HG03060 (cell line): ENCODE results near the gene RNF144B.
"Not testable (repeated sequence)": the region's sequence is repeated elsewhere in the genome, so short reads cannot be mapped to it uniquely, and the experiment has no call there.

Experiments used
- ATAC-seq: cut with Tn5 transposase; IDR thresholded peaks from one replicate; pipeline ENCODE4 v1.9.1; 2021; ENCODE audit warnings: low read depth, moderate number of reproducible peaks; ENCODE audit not compliant: unreplicated experiment

The RNF144B gene

DNA sequence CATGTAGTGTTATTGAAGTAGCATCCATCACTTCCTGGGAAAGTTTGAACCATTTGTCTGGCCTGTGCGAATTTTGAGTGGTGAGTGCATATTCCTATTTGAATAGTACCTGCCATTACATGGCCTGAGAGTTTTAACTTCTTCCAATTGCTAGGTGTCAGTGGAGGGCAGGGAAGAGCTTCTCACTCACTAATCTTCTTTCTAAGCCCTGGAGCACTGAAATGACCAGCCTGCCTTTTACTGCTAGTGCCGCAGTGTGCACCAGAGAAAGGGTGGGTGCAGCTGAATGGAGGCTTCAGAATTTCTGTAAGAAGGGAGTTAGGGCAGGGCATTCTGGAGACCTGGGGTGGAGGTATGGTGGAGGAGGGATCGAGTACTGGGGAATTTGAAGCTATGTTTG, 45.5 kb downstream of the RNF144B start:
- no peak for ATAC-seq

DNA sequence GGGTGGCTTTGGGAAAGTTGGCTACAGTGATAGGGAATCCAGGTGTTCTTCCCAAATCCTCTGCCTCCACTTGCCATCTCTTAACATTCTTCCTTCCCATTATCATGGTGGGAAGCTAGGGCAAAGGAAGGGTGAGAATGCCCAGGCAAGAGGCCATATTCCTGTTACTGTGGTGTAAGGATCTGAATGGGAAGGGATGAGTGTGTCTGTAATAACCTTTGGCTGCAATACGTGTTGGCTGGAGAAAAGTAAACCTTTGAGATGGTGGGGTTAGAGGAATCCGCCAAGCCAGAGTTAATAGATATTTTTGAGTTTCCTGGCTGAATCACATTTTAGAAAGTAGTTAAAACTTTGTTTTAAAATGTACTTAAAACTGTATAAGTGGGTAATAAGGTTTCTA, 45.9 kb downstream of the RNF144B start:
- no peak for ATAC-seq

DNA sequence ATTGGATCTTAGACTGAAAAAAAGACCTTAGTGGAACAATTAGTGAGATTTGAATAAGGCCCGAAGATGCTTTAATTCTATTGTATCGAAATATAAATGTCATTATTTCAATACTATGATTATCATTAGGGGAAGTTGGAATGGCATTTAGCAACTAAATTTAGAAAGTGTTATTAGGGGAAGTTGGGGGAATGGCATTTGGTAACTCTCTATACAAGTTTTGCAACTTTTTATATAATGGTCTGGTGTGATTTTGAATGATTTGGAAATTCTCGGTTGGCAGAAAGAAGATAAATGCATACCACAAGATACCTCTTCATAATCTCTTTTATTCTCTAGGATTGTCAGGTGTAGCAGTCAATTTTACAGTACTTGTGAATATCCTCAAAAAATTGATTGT, 49.2 kb downstream of the RNF144B start:
- no peak for ATAC-seq

DNA sequence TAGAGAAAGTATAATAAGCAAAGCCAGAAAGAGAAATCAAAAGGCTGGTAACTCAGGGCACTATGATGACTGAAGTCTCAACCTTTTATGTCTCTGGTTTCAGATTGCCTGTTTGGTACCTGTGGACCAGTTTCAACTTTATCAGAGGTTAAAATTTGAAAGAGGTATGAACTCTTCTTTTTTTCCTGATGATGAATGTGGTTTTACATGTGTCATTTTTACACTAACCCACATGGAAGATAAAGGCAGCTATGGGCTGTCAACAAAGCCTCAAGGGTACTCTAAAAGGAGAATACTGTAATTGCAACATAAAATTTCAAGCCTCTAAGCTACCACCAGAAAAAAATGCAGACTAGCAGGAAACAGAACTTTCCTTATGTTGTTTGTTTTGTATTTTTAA, 52.4 kb downstream of the RNF144B start:
- no peak for ATAC-seq

DNA sequence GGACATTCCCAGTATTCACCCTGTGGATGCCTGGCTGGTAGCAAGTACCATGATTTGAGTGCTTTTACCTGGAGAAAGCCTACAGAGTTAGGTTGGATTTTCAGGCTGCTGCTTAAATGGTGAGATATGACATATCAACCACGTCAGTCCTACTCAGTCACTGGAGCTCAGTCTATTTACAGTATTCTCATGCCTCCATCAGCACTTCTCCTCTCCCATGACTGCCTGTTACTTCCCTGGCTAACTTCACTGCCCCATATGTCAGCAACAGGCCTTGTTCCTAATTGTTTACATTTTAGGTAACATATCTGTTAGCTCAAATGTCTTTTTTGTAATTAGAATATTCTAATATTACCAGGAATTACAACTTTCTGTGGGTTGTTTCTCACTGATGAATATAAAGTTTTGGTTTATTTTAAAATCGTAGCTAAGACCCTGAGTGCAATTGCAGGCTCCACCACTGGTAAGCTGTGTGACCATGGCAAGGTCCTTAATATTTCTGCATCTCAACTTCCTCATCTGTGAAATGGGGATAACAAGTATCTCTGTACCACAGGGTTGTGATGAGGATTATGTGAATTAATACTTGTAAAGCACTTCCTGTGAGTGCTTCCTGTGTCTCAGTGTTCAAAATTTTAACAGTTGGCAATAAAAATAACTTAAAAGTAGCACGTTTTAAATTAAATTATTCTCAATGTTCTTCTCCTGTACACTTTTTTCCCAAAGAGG, 54.3 kb downstream of the RNF144B start:
- no peak for ATAC-seq

DNA sequence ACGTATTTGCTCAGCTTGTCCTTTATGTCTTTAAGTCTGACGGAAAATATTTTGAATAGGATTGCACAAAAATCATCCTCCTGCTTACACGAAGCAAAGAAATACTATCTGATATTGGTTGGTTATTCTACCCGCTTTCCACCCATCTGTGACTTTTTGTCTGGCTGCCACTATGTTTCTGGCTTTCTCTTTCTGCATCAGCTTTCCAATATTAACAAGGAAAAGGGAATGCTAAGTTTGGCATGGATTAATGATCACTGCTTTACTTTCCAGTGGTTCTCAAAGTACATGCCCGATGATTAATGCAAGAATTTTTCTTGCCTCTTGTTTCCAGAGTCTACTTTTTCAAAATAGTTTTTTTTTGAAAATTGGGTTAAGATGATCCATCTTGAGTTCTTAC, 57.0 kb downstream of the RNF144B start:
- no peak for ATAC-seq

DNA sequence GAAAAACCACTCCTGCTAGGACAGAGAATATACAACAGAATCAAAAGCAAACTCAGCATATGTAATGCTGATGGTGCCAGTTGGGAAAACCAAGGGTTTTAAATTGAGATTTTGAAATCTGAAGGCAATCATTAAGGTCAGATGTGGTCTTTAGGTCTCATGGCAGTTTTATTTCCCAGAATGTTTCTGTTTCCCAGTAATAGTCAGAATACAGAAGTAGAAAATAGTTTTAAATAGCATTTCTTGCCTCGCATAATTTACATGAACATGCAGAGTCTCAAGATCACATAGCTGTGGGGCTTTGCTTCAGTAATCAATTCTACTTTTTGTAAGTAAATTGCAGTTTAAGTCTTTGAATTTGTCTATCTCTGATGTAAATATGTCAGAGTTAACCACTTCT, 58.1 kb downstream of the RNF144B start:
- ATAC-seq: no peak

DNA sequence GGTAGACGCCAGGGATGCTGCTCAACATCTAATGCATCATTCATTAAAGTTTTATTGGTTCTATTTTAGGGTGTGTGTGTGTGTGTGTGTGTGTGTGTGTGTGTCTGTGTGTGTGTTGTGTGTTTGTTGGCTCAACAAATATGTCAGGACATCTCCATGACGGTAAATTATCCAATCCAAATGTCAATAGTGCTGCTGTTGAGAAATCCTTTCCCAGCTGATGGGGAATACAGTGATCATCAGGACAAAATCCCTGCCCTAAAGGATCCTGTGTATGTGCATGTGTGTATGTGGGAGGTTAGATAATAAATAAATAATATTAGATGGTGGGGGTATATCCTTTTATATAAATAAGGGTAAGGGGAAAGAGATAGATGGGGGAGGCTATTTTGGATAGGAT, 59.6 kb downstream of the RNF144B start:
- ATAC-seq: no peak

DNA sequence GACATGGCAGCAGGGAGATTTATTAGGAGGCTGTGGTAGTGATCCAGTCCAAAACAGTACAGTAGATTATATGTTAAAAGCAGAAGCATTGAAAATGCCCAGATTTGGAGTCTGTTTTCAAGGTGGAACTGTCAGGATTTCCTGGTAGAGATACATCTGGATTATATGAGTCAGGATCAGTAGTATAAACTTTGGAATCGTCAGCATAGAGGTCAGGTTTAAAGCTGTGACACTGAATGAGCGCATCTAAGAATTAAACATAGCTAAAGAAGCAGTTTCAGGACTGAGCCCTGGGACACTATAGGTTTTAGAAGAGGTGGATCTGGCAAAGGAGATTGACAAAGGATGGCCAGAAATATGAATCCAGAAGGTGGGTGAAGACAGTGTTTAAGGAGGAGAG, 60.4 kb downstream of the RNF144B start:
- ATAC-seq: no peak

DNA sequence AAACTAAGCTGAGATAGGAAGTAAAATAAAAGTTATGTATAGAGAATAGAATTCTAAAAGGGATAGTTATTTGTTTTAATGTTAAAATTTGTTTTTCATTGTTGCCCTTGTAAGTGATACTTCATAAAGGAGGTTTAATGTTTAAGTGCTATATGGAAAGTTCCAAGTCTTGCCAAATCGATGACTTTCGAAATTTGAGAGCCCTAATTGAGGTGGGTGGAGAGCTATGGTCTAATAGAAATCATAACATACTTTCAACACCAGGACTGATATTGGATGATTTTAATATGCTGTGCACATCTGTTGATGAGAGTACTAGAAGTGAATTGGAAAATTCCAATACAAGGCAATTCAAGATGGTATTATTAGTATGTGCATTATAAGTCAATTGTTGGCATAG, 64.6 kb downstream of the RNF144B start:
- no peak for ATAC-seq

DNA sequence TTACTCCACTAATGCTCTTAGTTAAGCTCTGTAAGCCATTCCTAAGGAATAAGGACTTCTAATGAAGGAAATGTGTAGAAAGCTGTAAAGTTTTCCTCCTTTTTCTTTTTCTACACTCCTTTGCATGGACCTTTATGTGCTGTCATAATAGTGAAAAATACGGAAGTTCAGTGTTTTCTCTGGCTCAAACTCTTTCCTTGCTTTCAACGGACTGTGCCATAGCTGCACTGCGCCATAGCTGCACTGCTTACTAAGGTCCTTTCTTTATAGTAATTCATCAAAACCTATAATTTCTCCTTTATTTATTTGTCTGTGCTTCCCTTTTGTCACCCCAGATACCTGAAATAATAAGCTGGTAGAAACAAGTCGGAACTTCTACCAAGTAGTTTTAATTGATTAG, 67.3 kb downstream of the RNF144B start:
- ATAC-seq: no peak

DNA sequence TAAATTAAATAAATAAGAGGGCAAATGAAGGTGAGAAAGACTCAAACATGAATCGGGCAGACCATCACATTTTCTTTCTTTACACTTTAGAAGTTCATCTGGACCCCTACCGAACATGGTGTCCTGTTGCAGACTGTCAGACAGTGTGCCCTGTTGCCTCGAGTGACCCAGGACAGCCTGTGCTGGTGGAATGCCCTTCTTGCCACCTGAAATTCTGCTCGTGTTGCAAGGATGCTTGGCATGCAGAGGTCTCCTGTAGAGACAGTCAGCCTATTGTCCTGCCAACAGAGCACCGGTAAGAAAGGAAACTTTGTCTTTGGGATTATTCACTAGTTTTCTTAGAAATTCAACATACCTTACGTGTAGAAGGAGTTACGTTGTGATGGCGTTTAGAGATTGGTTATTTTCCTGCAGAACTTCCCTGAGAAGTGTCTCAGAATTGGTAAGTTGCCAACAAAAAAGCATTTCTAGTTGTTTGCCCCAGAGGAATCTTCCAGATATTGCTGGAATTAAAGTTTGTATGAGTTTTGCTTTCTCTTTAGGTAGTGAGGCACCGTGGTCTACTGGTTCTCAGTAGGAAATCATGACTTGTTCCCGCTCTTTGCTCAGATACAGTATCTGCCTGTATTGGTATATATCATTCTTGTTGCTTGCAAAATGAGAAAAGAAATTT, 70.1 kb downstream of the RNF144B start:
- ATAC-seq: no peak

DNA sequence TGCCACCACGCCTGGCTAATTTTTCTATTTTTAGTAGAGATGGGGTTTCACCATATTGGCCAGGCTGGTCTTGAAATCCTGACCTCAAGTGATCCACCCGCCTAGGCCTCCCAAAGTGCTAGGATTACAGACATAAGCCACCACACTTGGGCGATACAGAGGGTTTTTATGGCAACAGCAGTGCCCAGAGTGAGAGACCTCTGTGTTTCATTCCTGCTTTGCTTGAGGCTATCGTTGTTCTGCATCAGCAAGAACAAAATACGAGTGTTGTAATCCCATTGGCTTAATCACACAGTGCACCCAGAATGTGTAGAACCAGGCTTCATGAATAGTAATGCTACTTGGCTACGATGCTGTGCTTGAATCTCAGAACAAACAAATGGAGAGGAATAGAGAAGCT, 70.9 kb downstream of the RNF144B start:
- not testable (repeated sequence) for ATAC-seq

DNA sequence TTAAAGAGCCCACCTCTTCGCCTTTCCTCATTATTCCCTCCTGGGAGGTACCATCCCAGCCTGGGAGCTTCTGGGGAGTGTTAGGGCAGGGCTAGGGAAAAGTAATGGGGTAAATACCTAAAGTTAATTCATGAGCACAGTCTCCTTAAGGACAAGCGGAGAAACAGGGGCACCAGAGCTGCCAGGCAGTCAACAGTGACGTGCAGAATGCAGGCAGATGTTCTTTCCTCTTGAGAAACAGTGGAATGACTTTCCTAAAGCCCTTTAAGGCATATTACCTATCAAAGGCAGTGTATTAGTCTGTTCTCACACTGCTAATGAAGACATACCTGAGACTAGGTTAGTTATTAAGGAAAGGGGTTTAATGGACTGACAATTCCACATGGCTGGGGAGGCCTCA, 76.3 kb downstream of the RNF144B start:
- no peak for ATAC-seq

DNA sequence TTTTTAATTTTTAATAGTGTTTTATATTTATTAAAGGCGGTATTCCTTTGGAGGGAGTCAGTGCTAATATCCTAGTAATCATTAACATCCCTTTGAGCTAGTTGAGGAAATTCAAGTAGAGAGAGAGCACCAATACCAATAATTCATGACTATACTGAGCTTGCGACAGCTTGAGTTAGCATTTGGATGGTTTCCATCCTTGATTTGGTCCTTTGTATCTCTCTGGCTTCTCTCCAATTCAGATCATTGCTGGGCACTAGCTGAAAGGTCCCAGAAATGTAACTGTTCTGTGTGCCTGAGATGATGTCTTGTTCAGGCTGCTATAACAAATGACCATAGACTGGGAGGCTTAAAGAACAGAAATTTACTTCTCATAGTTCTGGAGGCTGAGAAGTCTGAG, 77.0 kb downstream of the RNF144B start:
- no peak for ATAC-seq

DNA sequence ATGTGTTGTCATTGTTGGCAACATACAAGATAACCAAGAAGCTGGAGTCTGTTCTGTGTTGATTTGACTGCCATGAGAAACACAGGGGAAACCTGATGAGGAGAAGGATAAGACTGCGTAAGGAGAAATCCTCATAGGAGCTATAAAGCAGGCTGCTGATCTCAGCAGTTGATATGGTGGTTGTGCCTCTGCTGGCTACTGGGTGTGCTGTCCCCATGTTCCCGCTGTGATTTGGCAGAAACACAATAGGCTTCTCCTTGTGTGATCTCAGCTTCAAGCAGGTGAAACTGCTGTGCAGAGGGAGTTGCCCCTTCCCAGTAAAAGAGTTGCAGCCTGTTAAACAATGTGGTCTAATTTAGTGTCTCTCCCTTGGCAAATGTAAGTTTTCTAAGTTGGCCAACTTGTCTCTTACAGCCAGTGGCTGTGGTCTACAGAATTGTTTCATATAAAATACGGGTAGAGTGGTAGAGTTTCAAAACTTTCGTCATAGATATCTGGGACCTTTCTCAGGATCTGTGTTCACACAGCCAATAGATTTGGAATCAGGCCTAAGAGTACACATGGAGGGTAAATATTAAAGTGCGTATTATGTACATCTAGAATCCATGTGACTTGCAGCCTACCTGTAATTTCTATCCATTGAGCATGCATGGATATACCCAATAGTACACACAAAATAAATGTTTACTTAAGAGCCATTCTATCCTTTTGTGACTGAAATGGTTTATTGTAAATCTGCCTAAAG, 78.4 kb downstream of the RNF144B start:
- no peak for ATAC-seq

DNA sequence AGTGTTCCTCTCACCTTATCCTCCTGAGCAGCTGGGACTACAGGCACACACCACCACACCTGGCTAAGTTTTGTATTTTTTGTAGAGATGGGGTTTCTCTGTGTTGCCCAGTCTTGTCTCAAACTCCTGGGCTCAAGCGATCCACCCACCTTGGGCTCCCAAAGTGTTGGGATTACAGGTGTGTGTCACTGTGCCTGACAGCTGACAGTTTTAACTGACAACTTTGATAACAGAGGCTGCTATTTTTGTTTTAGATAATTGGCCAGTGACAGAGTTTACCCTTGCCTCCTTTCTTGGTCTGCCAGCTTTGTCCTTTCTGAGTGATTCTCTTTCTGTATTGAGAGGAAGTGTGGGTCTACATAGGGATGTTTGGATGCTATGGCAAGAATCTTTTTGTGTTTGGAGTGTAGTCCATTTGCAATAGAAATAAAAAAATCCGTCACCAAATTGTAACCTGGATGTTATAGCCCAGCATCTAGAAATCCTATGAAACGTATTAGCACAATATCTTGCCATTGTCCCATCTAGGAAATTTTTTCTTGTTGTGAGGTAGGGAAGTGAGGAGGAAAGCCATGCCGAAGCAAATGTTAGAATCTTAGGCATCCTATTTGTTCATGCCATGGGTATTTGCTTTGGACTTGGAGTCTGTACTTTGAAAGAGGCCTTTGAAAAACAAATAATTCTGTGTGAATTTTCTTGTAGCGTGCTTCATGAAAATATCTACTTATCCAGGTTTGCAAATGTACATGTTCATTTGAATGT, 80.8 kb downstream of the RNF144B start:
- ATAC-seq: no peak

DNA sequence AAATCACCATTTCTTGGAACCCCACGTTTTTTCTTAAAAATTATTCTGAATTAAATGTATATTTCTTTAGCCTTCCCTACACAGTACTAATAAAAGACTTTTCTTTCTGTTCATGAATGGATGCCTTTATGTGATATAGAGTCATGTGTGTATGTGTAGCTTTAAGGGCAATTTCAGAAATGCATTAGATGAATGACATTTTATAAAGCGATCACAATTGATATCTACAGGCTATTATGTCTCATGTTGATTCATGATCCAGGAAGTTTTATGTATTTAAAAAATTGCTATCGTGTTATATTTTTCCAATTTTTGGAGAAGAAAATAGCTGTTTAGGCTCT, 81.3 kb downstream of the RNF144B start:
- no peak for ATAC-seq

DNA sequence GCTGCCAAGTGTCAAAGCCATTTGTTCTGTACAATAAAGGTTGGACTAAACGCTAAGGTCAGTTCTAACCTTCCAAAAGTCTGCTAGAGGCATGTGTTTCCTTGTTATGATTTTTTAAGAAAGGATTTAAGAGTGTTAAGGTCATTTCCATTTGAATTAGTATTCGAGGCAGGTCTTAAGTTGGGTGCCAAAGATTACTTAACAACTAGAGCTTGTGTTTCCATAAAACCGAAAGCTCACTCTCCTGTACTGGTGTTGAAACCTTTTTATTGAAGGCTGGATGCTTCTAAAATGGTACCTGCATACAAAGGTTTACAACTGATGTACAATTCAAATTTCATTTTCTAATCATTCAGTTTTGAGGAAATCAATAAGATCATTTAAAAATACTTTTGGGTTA, 82.4 kb downstream of the RNF144B start:
- no peak for ATAC-seq

DNA sequence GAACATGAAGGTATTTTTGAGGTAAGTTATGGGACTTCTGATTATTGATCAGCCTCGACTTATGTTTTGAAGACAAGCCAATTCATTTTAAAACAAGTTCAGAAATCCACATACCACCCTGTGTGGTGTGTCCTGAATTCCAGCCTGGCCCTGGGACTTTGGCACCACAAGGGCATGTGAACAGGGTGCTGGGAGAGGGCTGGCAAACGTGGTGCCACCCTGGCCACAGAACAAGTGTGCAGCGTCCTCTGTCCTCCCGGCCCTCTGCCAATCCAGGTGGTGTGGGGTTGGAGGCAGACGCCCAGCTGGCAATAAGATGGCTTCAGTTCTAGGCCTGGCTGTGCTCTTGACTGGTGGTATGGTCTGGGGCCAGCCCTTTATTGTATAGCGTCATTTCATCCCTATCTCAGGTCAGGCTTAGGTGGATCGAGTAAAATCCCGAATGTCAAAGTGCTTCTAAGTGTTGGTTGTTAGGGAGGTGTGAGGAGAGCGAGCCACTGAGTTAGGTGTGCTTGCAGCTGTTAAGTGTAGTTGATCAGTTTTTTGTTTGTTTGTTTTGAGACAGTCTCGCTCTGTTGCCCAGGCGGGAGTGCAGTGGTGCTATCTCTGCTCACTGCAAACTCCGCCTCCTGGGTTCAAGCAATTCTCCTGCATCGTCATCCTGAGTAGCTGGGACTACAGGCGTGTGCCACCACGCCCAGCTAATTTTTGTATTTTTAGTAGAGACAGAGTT, 84.2 kb downstream of the RNF144B start:
- ATAC-seq: no peak
